HL-60 (cell line): ENCODE results near the gene ANKRD44.

Source experiments
- DNase-seq, 2 experiments: peaks; one replicate each; pipeline ENCODE4 v3.0.0-alpha.2; 2010 to 2020; ENCODE audit warnings: low read depth in 1 of 2, low spot score in 1 of 2
- H3K27ac ChIP-seq: fragments of 250-450 bp; sonication (Bioruptor Pico); replicated peaks from 2 replicates; pipeline ENCODE4 v1.5.1; 2020; ENCODE audit warnings: mild to moderate bottlenecking, moderate library complexity
- H3K27me3 ChIP-seq: fragments of 250-450 bp; sonication (Bioruptor Pico); 2 replicates; pipeline ENCODE4 v1.5.1; 2021; ENCODE audit warnings: mild to moderate bottlenecking, moderate library complexity; ENCODE audit not compliant: insufficient read depth, poor library complexity, severe bottlenecking
- H3K4me3 ChIP-seq: replicated peaks from 2 replicates; pipeline ENCODE4 v1.5.1; 2011; ENCODE audit warnings: mild to moderate bottlenecking, control low read depth, low read length; ENCODE audit not compliant: insufficient read depth
- CTCF ChIP-seq: IDR thresholded peaks from one replicate; pipeline ENCODE4 v1.5.1; 2011; ENCODE audit warnings: low read length, control low read depth, inconsistent platforms; ENCODE audit not compliant: insufficient read depth
- GABPA ChIP-seq: IDR thresholded peaks from 2 replicates; pipeline ENCODE4 v1.6.1; 2012; ENCODE audit warnings: low read depth
- POLR2AphosphoS5 ChIP-seq: IDR thresholded peaks from 2 replicates; pipeline ENCODE4 v1.6.1; 2012; ENCODE audit warnings: low read depth
- REST ChIP-seq: IDR thresholded peaks from 2 replicates; pipeline ENCODE4 v1.6.1; 2012; ENCODE audit warnings: low read depth; ENCODE audit not compliant: insufficient replicate concordance
- SPI1 ChIP-seq: IDR thresholded peaks from 2 replicates; pipeline ENCODE4 v1.6.1; 2012; ENCODE audit warnings: low read depth, mild to moderate bottlenecking, borderline replicate concordance

The ANKRD44 gene

GRCh38 chr2:197234671-197235191 lies 75.8 kb downstream of the ANKRD44 start:
- Histone ChIP-seq H3K27me3 (no peaks in the 10 kb centered on the region), H3K27ac (no peak overlapping the region), H3K4me3 (no peak overlapping the region)
- TF ChIP-seq REST (no peak), GABPA (no peak), POLR2AphosphoS5 (no peak), SPI1 (no peak), CTCF (no peak)
- DNase-seq, result no peak

GRCh38 chr2:197233473-197233872 lies 77.1 kb downstream of the ANKRD44 start:
- DNase-seq, result no peak
- no peaks in the 10 kb centered on the region for H3K27me3 ChIP-seq
- H3K4me3 ChIP-seq, result no peak overlapping the region
- TF ChIP-seq POLR2AphosphoS5 (no peak), SPI1 (no peak), CTCF (no peak), GABPA (no peak), REST (no peak)
- H3K27ac ChIP-seq, result no peak overlapping the region

GRCh38 chr2:197232010-197232409 lies 78.6 kb downstream of the ANKRD44 start:
- no peak for DNase-seq
- Histone ChIP-seq H3K27me3 (no peaks in the 10 kb centered on the region), H3K27ac (no peak overlapping the region), H3K4me3 (no peak overlapping the region)
- TF ChIP-seq GABPA (no peak), CTCF (no peak), REST (no peak), POLR2AphosphoS5 (no peak), SPI1 (no peak)
